Fibroblast of skin of right biceps (primary cell): ENCODE measurements around the gene PDE7B.
A peak's percentile ranks its signal among the peaks of the same experiment; 100 is the strongest.
"Not testable (repeated sequence)": the region's sequence is repeated elsewhere in the genome, so short reads cannot be mapped to it uniquely, and the experiment has no call there.

Experiments used
- DNase-seq: peaks from one replicate; pipeline ENCODE4 v3.0.0-alpha.2; 2013

Gene PDE7B

GRCh38 chr6:136208783-136209182 is 357.3 kb downstream of the PDE7B start:
- no peak for DNase-seq

GRCh38 chr6:136209496-136209895 is 358.0 kb downstream of the PDE7B start:
- no peak for DNase-seq

- DNase-seq, result no peak
Measured at GRCh38 chr6:136210398-136211165, 359.1 kb downstream of the PDE7B start.

- DNase-seq, result no peak
Measured at GRCh38 chr6:136212608-136213007, 361.1 kb downstream of the PDE7B start.

GRCh38 chr6:136213012-136213539 is 361.6 kb downstream of the PDE7B start:
- no peak for DNase-seq

GRCh38 chr6:136213853-136214252 is 362.4 kb downstream of the PDE7B start:
- no peak for DNase-seq

GRCh38 chr6:136216503-136217401 is 365.3 kb downstream of the PDE7B start:
- DNase-seq, result no peak

GRCh38 chr6:136224974-136225373 is 373.5 kb downstream of the PDE7B start:
- DNase-seq, result not testable (repeated sequence)

- DNase-seq, result peak; percentile 21
Measured at GRCh38 chr6:136225496-136225895, 374.0 kb downstream of the PDE7B start.

GRCh38 chr6:136226027-136226673 is 374.6 kb downstream of the PDE7B start:
- DNase-seq, result peak; percentile 60

- DNase-seq, result peak; percentile 27
Measured at GRCh38 chr6:136226674-136227377, 375.3 kb downstream of the PDE7B start.

- no peak for DNase-seq
Measured at GRCh38 chr6:136228814-136229213, 377.3 kb downstream of the PDE7B start.

- DNase-seq, result no peak
Measured at GRCh38 chr6:136230219-136230853, 378.8 kb downstream of the PDE7B start.

- no peak for DNase-seq
Measured at GRCh38 chr6:136232701-136233100, 381.2 kb downstream of the PDE7B start.

- DNase-seq, result no peak
Measured at GRCh38 chr6:136235233-136235564, 383.7 kb downstream of the PDE7B start.

GRCh38 chr6:136236466-136237293 is 385.2 kb downstream of the PDE7B start:
- no peak for DNase-seq

- peak; percentile 50 for DNase-seq
Measured at GRCh38 chr6:136244061-136244616, 392.6 kb downstream of the PDE7B start.
